GM19372 (cell line): Measurements from ENCODE around the gene GPAT3.

Experiments
- ATAC-seq: cut with Tn5 transposase; IDR thresholded peaks from one replicate; pipeline ENCODE4 v1.9.1; 2021; ENCODE audit warnings: mild to moderate bottlenecking, low read depth, moderate library complexity; ENCODE audit not compliant: unreplicated experiment

The GPAT3 gene

GRCh38 chr4:83631066-83631465 is 95.2 kb downstream of the GPAT3 start:
- no peak for ATAC-seq

DNA sequence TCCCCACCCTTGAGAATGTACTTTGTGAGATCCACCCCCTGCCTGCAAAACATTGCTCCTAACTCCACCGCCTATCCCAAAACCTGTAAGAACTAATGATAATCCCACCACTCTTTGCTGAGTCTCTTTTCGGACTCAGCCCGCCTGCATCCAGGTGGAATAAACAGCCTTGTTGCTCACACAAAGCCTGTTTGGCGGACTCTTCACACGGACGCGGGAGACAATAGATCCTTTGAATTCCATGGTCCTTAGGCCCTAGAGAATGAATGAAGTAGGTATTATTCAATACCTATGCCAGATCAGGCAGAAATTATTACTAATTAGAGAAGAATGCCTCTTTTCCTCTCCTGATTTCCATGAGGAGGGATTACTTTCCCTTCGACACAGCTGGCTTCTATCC is 101.0 kb downstream of the GPAT3 start:
- ATAC-seq: no peak

DNA sequence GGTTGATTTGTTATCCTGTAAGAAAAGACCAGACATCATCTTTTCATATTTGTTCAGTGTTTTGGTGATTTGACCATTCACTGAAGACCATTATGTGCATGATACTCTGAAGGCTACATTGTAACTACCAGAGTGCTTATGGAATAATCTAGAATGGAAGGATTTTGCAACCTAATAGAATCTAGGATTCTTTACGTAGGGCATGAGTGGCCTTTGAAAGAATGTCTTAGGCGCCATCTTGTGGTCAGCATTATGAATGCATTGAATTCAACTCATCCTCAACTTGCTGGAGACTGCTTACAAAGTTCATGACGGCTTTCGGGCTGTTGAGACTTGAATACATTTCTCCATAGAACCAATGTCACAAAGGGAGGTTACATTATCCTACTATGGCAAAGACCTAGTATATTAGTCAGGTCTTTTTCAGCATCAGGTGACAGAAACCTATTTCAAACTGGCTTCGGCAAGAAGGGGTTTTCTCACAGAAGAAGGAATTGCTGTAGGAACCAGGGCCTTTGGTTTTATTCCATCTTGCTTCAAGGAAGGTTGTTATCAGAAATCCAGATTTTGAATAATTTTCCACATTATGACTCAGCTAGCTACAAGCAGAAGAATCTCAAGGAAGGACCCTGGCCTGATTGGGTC is 104.1 kb downstream of the GPAT3 start:
- ATAC-seq: peak; percentile 68

DNA sequence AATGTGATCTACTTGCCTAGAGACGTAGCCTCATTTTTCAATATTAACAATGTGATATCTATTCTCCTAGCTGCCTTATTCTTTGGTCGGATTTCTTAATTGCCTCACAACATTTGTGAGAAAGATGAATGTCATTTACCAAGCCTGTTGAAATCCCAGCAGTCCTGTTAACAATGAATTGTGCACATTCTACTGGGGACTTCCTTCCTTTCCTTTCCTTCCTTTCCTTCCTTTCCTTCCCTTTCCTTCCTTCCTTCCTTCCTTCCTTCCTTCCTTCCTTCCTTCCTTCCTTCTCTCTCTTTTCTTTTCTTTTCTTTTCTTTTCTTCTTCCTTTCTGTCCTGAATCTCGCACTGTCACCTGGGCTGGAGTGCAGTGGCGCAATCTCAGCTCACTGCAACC is 107.1 kb downstream of the GPAT3 start:
- ATAC-seq: no peak

DNA sequence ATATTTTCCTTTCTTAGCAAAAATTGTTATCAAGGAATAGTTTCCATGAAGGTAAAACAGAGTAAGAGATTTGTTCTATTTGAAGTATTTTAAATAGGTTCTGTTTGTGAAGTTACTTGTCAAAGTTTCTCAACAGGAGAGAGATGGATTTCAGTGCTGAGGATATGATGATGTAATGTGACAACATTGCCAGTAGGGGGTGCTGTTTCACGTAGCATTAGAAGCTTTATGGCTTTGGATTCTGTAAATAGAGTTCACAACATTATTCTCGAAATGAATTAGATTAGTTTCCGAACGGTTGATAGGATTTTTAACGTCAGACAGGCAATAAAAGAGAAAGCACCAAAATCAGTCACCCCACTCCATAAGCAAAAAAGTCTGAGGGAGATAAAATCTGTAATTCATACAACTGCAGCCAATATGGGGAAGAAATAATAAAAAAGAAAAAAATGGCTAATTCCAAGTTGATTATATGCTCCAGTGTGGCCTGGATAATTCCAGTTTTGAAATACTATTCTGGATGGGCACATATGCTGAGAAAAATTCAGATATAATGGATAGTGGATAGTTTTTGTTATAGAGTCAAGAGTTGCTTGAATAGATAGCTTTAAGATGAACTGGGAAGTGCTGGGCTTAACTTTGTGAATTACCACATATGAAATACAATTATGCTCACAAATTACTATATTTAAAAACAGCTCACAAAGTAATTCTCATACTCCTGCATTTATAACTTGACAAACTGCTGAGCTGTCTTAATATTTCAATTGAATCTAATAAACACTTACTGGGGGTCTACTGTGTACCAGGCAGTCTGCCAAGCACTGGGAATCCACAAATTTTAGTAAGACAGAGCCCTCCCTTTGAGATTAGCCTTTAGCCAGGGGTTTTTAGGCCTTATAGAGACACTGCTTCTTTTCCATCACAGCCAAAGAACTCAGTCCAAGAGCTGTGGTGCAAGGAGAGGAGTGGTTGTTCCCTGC is 109.1 kb downstream of the GPAT3 start:
- peak; percentile 59 for ATAC-seq

DNA sequence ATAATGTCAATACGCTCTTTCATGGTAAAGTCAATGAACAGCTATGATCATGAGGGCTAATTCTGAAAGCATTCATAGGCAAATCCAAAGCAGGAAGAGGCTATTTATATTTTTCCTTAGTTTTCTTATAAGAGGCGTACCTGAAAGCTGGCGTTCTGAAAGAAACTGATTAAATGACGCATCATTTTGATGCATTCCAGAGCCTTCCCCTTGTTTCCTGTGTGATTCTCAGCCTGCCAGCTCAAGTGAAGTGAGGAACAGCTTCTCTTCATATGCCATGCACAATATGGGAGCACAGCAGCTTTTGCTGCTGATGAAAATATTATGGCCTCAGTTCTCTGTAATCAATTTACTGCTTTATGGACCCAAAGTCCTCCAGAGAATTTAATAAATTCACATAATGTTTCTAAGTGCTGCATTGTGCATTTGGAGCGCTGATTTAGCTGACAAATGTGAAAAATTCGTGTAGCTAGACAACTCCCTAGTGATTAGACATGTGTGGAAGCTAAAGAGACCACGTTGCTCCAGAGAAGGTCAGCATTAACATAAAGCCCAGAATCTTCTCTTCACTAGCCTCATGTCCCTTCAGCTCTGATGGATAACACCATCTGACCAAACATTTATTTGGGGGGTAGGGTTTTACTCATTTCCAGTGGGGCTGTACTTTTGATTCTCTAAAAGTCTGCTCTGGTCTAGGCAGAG is 110.8 kb downstream of the GPAT3 start:
- ATAC-seq: no peak

DNA sequence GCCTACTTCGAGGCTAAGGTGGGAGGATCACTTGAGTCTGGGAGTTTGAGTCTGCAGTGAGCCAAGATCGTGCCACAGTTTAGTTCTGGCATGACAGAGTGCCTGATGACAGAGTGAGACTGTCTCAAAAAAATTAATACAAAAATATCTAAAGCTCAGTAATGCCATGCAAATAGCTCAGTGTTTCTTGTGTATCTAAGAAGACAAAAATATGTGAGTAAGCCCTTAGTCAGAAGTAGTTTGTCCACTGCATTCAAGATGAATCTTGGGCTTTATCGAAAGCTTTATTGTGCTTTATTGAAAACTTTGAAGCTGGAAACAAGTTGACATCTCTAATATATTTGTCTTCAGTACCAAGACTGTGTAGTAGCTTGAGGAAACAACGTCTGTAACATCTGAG is 115.9 kb downstream of the GPAT3 start:
- ATAC-seq: no peak
